CD4-positive, alpha-beta T cell (primary cell): ENCODE measurements around the gene KANSL1. TPM values are rescaled to one million over a fixed set of nuclear protein-coding genes. Genes with fewer than 3 reads are reported as not detected.

Experiments
- ATAC-seq: fragments of 200-7000 bp; cut with Tn5 transposase; one replicate; pipeline ENCODE4 v1.10.0; 2022; ENCODE audit warnings: mild to moderate bottlenecking; ENCODE audit not compliant: poor library complexity
- CTCF ChIA-PET: fragments of 350-600 bp; sonication (Branson Sonifier 250); formaldehyde crosslinking; loops from one replicate; lab custom pipeline; 2021; ENCODE audit warnings: antibody characterized with exemption, inconsistent platforms; lab: Charles Lee
- POLR2A ChIA-PET: fragments of 350-600 bp; sonication (Branson Sonifier 250); formaldehyde crosslinking; loops from one replicate; lab custom pipeline; 2021; ENCODE audit warnings: antibody characterized with exemption, inconsistent platforms; lab: Charles Lee
- DNase-seq, 14 experiments: peaks; one replicate each; pipeline ENCODE4 v3.0.0-alpha.2; 2013 to 2020; ENCODE audit warnings: mixed read lengths in 2 of 14
- H3K27ac ChIP-seq, 2 donors: one replicate each; pipeline versions ENCODE4 v1.5.1 to v1.7.0; 2013; ENCODE audit warnings: low read length in 2 of 2, low read depth in 1 of 2, mild to moderate bottlenecking in 1 of 2
- H3K27me3 ChIP-seq, 2 experiments: 1 replicate in 1 of 2; 2 replicates in 1 of 2; pipeline versions ENCODE4 v1.6.1 to v1.7.0; 2013; ENCODE audit warnings: low read length in 2 of 2, control low read depth in 1 of 2, mild to moderate bottlenecking in 1 of 2, moderate library complexity in 1 of 2; ENCODE audit not compliant: insufficient read depth in 2 of 2, control insufficient read depth in 1 of 2
- H3K36me3 ChIP-seq: one replicate; pipeline ENCODE4 v1.6.1; 2013; ENCODE audit warnings: low read length, control low read depth; ENCODE audit not compliant: insufficient read depth
- H3K4me1 ChIP-seq: one replicate; pipeline ENCODE4 v1.6.1; 2013; ENCODE audit warnings: low read length, control low read depth; ENCODE audit not compliant: insufficient read depth
- H3K4me3 ChIP-seq: one replicate; pipeline ENCODE4 v1.5.1; 2013; ENCODE audit warnings: mild to moderate bottlenecking, low read length, moderate library complexity
- H3K9me3 ChIP-seq, 2 experiments: 1 replicate in 1 of 2; 2 replicates in 1 of 2; pipeline versions ENCODE4 v1.6.1 to v1.7.0; 2013; ENCODE audit warnings: low read length in 2 of 2, mild to moderate bottlenecking in 2 of 2, control low read depth in 1 of 2, moderate library complexity in 1 of 2; ENCODE audit not compliant: control insufficient read depth in 1 of 2, insufficient read depth in 1 of 2
- H3K27ac Mint-ChIP-seq: one replicate; pipeline ENCODE4 v1.8.0; 2020; ENCODE audit warnings: mixed read lengths
- H3K27me3 Mint-ChIP-seq: one replicate; pipeline ENCODE4 v1.8.0; 2021; ENCODE audit warnings: mixed read lengths
- H3K36me3 Mint-ChIP-seq: one replicate; pipeline ENCODE4 v1.8.0; 2021; ENCODE audit warnings: low read depth, mixed read lengths
- H3K4me1 Mint-ChIP-seq: one replicate; pipeline ENCODE4 v1.8.0; 2021; ENCODE audit warnings: low read depth, mixed read lengths
- H3K4me3 Mint-ChIP-seq: one replicate; pipeline ENCODE4 v1.8.0; 2020; ENCODE audit warnings: mild to moderate bottlenecking, mixed read lengths
- H3K9me3 Mint-ChIP-seq: one replicate; pipeline ENCODE4 v1.8.0; 2020; ENCODE audit warnings: mixed read lengths
- intact Hi-C, 2 experiments: fragments of 100-400 bp; cut with DNase I in 1 of 2; cut with micrococcal nuclease in 1 of 2; formaldehyde crosslinking; loops; one replicate each; pipeline versions ENCODE4 v1.15.1 to v1.9.0; 2023 to 2025; cut with DNase I, micrococcal nuclease
- total RNA-seq, 174 experiments: library from RNA in 2 of 174; stranded (reverse) in 2 of 174; gene quantifications; one replicate each; pipeline ENCODE4 v1.2.3 and lab custom pipeline; 2021 to 2026
- TF ChIP-seq, protein P1 (sequence below): fragments of 200-600 bp; IDR thresholded peaks from one replicate; pipeline ENCODE4 v1.8.0; 2022; ENCODE audit warnings: antibody characterized with exemption, mild to moderate bottlenecking

KANSL1 gene
- total RNA-seq, 2 experiments from 2014 or later = 122 to 125 TPM

DNA sequence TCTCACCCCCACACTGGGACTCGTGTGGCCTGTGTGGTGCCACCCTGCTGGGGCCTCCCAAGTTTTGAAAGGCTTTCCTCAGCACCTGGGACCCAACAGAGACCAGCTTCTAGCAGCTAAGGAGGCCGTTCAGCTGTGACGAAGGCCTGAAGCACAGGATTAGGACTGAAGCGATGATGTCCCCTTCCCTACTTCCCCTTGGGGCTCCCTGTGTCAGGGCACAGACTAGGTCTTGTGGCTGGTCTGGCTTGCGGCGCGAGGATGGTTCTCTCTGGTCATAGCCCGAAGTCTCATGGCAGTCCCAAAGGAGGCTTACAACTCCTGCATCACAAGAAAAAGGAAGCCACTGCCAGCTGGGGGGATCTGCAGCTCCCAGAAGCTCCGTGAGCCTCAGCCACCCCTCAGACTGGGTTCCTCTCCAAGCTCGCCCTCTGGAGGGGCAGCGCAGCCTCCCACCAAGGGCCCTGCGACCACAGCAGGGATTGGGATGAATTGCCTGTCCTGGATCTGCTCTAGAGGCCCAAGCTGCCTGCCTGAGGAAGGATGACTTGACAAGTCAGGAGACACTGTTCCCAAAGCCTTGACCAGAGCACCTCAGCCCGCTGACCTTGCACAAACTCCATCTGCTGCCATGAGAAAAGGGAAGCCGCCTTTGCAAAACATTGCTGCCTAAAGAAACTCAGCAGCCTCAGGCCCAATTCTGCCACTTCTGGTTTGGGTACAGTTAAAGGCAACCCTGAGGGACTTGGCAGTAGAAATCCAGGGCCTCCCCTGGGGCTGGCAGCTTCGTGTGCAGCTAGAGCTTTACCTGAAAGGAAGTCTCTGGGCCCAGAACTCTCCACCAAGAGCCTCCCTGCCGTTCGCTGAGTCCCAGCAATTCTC lies 166.8 kb downstream of the KANSL1 start:
- H3K4me1 Mint-ChIP-seq = no peaks in the 10 kb centered on the region
- POLR2A ChIA-PET = interaction anchor here (0.5 kb wide), 1 partner anchor 17 kb away, joined by 5 read pairs; no protein-coding TSS in a partner anchor

DNA sequence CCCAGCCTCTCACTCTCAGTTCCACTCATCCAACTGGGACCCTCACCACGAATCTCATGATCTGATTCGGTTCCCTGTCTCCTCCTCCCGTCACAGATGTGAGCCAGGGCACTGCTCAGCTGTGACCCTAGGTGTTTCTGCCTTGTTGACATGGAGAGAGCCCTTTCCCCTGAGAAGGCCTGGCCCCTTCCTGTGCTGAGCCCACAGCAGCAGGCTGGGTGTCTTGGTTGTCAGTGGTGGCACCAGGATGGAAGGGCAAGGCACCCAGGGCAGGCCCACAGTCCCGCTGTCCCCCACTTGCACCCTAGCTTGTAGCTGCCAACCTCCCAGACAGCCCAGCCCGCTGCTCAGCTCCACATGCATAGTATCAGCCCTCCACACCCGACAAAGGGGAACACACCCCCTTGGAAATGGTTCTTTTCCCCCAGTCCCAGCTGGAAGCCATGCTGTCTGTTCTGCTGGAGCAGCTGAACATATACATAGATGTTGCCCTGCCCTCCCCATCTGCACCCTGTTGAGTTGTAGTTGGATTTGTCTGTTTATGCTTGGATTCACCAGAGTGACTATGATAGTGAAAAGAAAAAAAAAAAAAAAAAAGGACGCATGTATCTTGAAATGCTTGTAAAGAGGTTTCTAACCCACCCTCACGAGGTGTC lies 167.6 kb downstream of the KANSL1 start:
- no peaks in the 10 kb centered on the region for H3K27me3 ChIP-seq
- Mint-ChIP-seq H3K9me3 (no peaks in the 10 kb centered on the region), H3K36me3 (peaks cover 45% of the 10 kb centered on the region), H3K4me3 (no peak overlapping the region), H3K27me3 (no peaks in the 10 kb centered on the region), H3K27ac (peak overlapping the region; percentile 69), H3K4me1 (peaks cover 5% of the 10 kb centered on the region)
- H3K4me3 ChIP-seq = no peak overlapping the region
- H3K36me3 ChIP-seq = peaks cover 20% of the 10 kb centered on the region
- POLR2A ChIA-PET = no interaction called here
- no peaks in the 10 kb centered on the region for H3K9me3 ChIP-seq
- CTCF ChIA-PET = no interaction called here
- peaks cover 12% of the 10 kb centered on the region for H3K4me1 ChIP-seq
- H3K27ac ChIP-seq = no peak overlapping the region
- TF ChIP-seq, protein P1, sequence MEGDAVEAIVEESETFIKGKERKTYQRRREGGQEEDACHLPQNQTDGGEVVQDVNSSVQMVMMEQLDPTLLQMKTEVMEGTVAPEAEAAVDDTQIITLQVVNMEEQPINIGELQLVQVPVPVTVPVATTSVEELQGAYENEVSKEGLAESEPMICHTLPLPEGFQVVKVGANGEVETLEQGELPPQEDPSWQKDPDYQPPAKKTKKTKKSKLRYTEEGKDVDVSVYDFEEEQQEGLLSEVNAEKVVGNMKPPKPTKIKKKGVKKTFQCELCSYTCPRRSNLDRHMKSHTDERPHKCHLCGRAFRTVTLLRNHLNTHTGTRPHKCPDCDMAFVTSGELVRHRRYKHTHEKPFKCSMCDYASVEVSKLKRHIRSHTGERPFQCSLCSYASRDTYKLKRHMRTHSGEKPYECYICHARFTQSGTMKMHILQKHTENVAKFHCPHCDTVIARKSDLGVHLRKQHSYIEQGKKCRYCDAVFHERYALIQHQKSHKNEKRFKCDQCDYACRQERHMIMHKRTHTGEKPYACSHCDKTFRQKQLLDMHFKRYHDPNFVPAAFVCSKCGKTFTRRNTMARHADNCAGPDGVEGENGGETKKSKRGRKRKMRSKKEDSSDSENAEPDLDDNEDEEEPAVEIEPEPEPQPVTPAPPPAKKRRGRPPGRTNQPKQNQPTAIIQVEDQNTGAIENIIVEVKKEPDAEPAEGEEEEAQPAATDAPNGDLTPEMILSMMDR = no peak
- intact Hi-C loops = no loop called here
- ATAC-seq = no peak
- no peak for DNase-seq

More for the DNA sequence above, 166.8 kb downstream of the KANSL1 start:
- H3K4me3 Mint-ChIP-seq = no peak overlapping the region
- H3K36me3 ChIP-seq = peaks cover 28% of the 10 kb centered on the region
- ATAC-seq = no peak
- no peak for DNase-seq
- peaks cover 53% of the 10 kb centered on the region for H3K36me3 Mint-ChIP-seq
- H3K4me1 ChIP-seq = peaks cover 4% of the 10 kb centered on the region
- TF ChIP-seq, protein P1 = no peak
- no peaks in the 10 kb centered on the region for H3K9me3 Mint-ChIP-seq
- peak overlapping the region; percentile 69 for H3K27ac Mint-ChIP-seq
- no peak overlapping the region for H3K4me3 ChIP-seq
- intact Hi-C loops = no loop called here
- no peaks in the 10 kb centered on the region for H3K27me3 ChIP-seq
- no peaks in the 10 kb centered on the region for H3K9me3 ChIP-seq
- CTCF ChIA-PET = no interaction called here
- H3K27me3 Mint-ChIP-seq = no peaks in the 10 kb centered on the region
- no peak overlapping the region for H3K27ac ChIP-seq

DNA sequence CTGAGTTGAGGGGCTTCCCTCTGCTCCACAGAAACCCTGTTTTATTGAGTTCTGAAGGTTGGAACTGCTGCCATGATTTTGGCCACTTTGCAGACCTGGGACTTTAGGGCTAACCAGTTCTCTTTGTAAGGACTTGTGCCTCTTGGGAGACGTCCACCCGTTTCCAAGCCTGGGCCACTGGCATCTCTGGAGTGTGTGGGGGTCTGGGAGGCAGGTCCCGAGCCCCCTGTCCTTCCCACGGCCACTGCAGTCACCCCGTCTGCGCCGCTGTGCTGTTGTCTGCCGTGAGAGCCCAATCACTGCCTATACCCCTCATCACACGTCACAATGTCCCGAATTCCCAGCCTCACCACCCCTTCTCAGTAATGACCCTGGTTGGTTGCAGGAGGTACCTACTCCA lies 168.2 kb downstream of the KANSL1 start:
- CTCF ChIA-PET = no interaction called here
- no peaks in the 10 kb centered on the region for H3K9me3 Mint-ChIP-seq
- Histone ChIP-seq H3K9me3 (no peaks in the 10 kb centered on the region), H3K4me3 (no peak overlapping the region), H3K27ac (no peak overlapping the region), H3K27me3 (no peaks in the 10 kb centered on the region), H3K4me1 (peaks cover 18% of the 10 kb centered on the region), H3K36me3 (peaks cover 15% of the 10 kb centered on the region)
- no peak overlapping the region for H3K4me3 Mint-ChIP-seq
- peaks cover 11% of the 10 kb centered on the region for H3K4me1 Mint-ChIP-seq
- no peak overlapping the region for H3K27ac Mint-ChIP-seq
- DNase-seq (no peak), ATAC-seq (no peak)
- POLR2A ChIA-PET = no interaction called here
- peaks cover 40% of the 10 kb centered on the region for H3K36me3 Mint-ChIP-seq
- intact Hi-C loops = no loop called here
- no peaks in the 10 kb centered on the region for H3K27me3 Mint-ChIP-seq
- TF ChIP-seq, protein P1 = no peak
